ENCODE results near the gene CFAP299.

DNA sequence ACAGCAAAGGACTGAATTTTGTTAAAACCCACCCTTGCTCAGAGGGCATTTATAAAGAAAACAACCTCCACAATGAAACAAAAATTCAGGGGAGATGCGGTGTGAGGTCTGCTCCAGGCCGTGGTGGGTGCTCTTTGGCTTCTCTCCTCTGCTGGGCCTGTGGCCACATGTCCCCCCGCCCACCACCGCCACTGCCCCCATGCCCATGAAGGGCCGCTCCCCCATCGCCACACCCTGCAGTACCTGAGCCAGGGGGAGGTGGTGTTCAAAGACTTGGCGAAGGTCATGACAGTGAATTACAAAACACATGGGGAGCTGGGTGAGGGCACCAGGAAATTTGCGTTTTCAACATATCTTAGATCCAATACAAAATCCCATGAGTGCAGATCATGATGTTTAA lies 14.2 kb upstream of the CFAP299 start:
- TF ChIP-seq POLR2A (IDR thresholded peaks at IDR 0.05), result no peak
- TF ChIP-seq CTCF (IDR thresholded peaks at IDR 0.05), result no peak
- TF ChIP-seq EP300 (IDR thresholded peaks at IDR 0.05), result no peak
- no peak for TF ChIP-seq POLR2AphosphoS5 (IDR thresholded peaks at IDR 0.05)
